GM21528 (cell line): ENCODE measurements around the gene DTD1.

Source experiments
- ATAC-seq: cut with Tn5 transposase; IDR thresholded peaks from one replicate; pipeline ENCODE4 v1.9.1; 2021; ENCODE audit warnings: mild to moderate bottlenecking, moderate library complexity; ENCODE audit not compliant: unreplicated experiment, low FRiP score

The DTD1 gene, protein sequence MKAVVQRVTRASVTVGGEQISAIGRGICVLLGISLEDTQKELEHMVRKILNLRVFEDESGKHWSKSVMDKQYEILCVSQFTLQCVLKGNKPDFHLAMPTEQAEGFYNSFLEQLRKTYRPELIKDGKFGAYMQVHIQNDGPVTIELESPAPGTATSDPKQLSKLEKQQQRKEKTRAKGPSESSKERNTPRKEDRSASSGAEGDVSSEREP

DNA sequence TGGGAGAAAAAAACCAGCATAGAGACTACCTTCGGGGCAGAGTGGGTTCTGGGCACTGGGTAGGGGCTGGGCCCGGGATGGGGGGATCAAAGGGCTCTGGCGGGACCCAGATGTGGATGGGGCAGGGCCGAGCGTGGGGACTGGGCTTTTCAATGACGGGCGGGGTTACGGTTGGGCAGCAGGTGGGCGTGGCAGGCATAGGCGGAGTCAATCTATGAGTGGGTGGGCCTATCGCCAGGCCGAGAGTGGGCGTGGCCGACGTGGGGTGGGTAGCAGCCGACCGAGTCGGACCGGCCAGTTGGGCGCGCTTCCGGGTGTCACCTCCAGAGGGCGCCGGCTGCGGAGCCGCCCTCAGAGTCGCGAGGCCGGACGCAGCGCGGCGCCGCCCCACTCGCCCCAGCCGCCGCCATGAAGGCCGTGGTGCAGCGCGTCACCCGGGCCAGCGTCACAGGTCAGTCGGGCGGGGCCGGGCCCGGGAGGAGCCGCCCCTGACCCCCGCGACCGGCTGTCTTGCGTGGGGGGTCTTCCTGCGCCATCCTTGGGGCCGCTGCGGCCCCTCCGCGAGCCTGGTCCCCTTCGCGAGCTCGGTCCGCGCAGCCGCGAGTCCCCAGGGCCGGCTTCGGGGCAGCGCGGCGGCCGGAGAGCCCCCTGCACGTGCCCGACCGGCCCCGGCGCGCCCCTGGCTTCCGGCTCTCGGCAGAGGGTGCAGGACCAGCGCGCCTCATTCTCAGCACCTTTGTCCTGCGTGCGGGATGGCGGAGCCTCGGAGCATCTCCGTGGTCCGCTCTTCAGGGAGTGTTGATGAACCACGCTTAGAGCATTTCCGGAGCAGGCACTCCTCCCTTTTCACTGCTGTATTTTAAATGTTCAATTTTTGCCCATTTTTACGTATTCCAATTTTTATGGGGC, at the start of gene DTD1:
Gene DTD1, plus strand, starts transcription at position 390 of the 909 bp plus-strand sequence. Its CDS starts 19 bp downstream, at position 409.
- ATAC-seq = peak; percentile 83

- no peak for ATAC-seq
Observed at GRCh38 chr20:18541741-18542140, 46.1 kb upstream of the DTD1 start.

- no peak for ATAC-seq
Observed at GRCh38 chr20:18543216-18543615, 44.6 kb upstream of the DTD1 start.

DNA sequence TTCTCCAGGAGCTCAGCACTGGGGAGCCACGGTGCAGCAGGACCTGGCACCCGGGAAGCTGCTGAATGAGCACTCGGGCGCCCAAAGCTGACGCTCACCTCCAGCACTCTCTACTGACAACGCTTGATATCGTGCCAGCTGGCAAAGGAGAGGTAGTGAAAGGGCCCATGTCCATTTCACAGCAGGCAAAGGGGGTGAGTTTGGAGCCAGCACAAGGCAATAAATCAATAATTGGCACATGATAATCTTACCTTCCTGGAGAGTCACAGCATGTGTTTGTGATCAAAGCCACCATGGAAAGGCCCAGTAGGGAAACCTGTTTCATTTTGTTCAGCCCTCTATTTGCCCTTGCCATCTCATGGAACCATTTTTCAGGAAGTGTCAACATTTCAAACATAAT, 43.9 kb upstream of the DTD1 start:
- no peak for ATAC-seq

- ATAC-seq = no peak
Observed at GRCh38 chr20:18545566-18545965, 42.3 kb upstream of the DTD1 start.

GRCh38 chr20:18548465-18548864, 39.4 kb upstream of the DTD1 start:
- no peak for ATAC-seq

DNA sequence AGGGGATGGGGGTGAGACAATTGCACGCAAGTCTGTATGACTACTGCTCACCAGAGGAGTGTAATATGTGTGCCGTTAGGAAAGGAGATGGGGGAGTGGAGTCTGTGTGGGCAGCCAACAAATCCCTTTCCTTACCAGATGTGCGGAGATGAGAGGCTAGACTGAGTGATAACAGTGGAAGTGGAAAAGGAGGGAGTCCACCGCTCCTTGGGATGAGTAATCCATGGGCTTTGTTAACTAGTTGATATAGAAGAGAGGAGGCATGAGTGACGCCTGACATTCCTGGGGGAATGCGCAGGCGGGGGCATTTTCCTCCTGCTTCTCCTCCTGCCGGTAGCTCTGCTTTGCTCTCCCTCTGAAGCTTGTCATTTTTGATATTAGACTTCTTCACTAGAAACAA, 34.1 kb upstream of the DTD1 start:
- no peak for ATAC-seq

- ATAC-seq = peak; percentile 97
Observed at GRCh38 chr20:18566892-18567738, 20.7 kb upstream of the DTD1 start, which contains the start of gene SMIM26. Gene SMIM26 (plus strand): TSS chr20:18567432. CDS start chr20:18567479, 47 bp downstream.

GRCh38 chr20:18567739-18568091, 20.1 kb upstream of the DTD1 start:
- ATAC-seq = peak; percentile 25

DNA sequence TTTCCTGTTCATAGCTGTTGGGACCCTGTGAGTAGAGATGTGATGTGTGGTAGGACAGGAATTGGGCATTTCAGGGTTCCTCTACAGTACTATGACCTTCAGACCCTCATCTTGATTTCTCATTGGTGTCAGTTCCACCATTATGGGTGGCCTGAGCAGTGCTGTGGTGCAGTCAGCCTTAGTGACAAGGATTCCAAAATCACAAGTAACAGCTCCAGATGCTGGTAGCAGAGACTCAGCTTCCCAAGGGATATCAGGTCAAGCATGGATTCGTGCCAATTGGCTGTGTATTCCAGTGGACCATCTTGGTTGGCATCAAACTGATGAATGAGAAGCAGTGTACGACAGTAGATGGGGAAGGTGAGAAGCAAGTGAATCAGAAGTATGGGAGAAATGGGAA, 16.8 kb upstream of the DTD1 start:
- ATAC-seq = no peak

DNA sequence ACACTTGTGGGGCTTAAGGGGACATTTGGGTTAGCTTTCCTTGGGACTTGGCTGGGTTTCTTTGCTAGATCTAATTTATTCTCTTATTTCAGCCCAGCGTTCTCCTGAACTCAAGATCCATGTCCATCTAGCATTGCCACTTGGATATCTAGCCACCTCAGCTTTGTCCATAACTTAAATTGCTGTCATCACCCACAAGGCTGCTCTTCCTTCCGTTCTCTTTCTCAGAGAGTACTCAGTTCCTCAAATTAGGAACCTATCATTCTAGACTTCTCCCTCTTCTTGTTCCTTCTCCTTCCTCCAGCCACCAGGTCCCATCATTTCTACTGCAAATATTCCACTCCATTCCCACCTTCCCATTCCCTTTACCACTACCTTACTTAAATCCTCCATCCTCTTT, 16.3 kb upstream of the DTD1 start:
- no peak for ATAC-seq

DNA sequence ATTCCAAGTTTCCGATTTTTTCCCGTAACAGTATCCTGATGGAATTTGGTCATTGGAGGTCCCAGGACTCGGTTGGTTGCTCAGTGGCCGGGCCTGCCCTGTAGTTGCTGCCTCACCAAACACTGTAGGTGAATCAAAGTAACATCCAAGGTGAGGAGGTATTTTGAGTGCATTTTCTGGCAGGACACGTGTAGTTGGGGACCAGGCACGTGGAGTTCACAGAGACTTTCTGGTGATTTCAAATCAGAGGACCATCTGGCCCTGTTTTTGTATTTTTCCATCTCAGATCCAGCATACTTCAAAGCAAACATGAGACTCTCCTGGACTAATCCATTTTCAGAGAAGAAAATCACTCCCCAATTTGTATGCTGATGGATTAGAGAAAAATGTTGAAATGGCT, 9.9 kb upstream of the DTD1 start:
- ATAC-seq = no peak

DNA sequence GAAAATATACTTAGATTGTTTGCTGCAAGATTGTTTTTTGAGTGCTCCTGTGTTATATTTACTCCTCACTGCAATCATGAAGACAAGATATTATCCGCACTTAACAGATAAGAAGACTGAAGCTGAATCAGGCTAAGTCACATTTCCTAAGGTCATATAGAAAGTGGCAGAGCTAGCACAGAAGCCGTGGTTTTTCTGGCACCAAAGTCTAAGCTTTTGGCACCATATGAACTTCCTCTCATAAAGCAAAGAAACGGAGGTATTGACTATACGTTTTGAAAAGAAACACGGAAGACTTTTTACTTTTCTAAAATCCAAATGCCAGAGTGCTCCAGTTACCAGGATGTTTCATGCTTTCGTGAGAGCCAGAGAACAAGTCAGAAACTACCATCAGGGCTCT, 9.3 kb upstream of the DTD1 start:
- ATAC-seq = no peak

DNA sequence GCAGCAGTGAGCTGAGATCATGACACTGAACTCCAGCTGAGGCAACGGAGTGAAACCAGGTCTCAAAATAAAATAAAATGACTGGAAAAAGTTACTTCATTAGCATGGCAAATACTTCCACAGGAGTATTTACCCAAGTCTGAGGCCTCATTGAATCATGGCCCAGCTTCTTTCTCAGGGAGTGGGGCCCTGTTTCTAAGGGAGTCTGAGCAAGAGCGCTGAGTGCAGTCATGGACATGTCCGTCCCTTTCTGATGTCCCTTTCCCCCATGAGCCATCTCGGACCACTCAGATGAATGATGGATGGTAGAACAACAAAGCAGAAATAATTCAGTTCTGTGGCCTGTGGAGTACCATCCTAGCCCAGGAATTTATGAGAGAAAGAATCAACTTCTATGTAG, 7.8 kb upstream of the DTD1 start:
- no peak for ATAC-seq

GRCh38 chr20:18585134-18585533, 2.7 kb upstream of the DTD1 start:
- no peak for ATAC-seq

- ATAC-seq = peak; percentile 12
Observed at GRCh38 chr20:18588574-18588933, 700 bp downstream of the DTD1 start.

GRCh38 chr20:18589941-18590674, 2.3 kb downstream of the DTD1 start:
- no peak for ATAC-seq

- ATAC-seq = no peak
Observed at GRCh38 chr20:18596270-18596669, 8.4 kb downstream of the DTD1 start.

DNA sequence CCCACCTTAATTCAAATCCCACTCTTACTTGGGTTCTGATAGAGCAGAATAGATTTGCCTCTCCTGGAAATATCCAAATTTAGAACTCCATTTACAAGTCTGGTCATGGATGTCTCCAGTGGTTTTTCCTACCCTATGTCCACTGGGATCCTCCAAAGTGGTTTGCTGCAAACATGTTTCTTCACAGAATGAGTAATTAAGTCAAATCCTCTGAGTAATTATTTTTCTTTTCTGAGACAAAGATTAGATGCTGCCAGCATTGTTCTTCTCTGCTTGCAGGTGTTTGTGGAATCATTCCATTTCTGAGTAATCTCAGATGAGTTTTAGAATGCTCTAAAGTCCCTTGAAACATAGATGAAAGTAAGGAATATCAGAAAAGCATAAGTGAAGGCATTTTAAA, 21.9 kb downstream of the DTD1 start:
- no peak for ATAC-seq

DNA sequence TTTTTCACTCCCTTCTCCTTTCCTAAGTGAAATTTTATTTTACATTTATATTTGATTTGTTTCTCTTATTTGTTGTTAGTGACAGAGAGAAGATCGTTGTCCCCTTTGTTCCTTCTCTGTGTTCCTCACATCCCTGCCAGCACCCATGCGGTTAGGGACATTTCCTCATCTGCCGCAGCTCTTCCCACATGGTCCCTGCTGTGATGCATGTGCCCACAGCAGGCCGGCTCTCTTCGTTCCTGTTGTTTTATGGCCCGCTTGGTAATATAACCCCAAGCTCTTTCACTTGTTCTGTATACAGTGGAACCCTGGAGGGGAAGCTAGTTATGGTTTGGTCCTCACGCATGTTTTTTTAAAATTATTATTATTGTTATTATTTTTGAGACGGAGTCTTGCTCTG, 23.6 kb downstream of the DTD1 start:
- no peak for ATAC-seq
